PC-3 (cell line): ENCODE data around the gene ACVR1.

Experiments used
- EZH2 ChIP-seq: fragments of 300-600 bp; sonication (generic); IDR thresholded peaks from one replicate; pipeline ENCODE4 v1.6.1; 2017; ENCODE audit warnings: antibody characterized with exemption, mild to moderate bottlenecking, low read length; ENCODE audit not compliant: unreplicated experiment
- TF ChIP-seq, protein P1 (sequence below): fragments of 300-600 bp; sonication (generic); conservative IDR thresholded peaks from 2 replicates; pipeline ENCODE4 v1.5.1; 2017; ENCODE audit warnings: antibody characterized with exemption, low read depth, mild to moderate bottlenecking, low read length

DNA sequence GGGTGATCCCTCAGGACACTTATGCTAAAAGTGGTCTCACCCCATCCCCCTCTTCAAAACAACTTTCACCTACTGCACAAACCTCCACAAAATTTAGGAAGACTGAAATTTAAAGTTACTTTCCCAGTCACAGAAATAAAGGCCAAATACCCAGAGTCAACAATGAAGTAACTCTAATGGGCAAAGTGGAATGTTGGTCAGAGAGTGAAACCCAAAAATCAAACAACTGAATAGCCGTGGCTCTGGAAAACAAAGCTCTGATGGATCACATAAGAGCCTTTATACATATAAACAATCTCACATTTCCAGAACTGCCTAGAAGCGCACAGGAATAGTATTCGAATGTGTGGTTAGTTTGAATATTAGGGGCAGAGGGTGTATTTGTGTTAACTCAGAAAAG, 4.7 kb downstream of the ACVR1 start:
- TF ChIP-seq, protein P1, sequence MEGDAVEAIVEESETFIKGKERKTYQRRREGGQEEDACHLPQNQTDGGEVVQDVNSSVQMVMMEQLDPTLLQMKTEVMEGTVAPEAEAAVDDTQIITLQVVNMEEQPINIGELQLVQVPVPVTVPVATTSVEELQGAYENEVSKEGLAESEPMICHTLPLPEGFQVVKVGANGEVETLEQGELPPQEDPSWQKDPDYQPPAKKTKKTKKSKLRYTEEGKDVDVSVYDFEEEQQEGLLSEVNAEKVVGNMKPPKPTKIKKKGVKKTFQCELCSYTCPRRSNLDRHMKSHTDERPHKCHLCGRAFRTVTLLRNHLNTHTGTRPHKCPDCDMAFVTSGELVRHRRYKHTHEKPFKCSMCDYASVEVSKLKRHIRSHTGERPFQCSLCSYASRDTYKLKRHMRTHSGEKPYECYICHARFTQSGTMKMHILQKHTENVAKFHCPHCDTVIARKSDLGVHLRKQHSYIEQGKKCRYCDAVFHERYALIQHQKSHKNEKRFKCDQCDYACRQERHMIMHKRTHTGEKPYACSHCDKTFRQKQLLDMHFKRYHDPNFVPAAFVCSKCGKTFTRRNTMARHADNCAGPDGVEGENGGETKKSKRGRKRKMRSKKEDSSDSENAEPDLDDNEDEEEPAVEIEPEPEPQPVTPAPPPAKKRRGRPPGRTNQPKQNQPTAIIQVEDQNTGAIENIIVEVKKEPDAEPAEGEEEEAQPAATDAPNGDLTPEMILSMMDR, result no peak
- no peak for TF ChIP-seq EZH2
